ENCODE data around the gene OTUD7B.
"Not testable (repeated sequence)": the region's sequence is repeated elsewhere in the genome, so short reads cannot be mapped to it uniquely, and the experiment has no call there.

The OTUD7B gene

GRCh38 chr1:150010393-150011115 is at the start of gene OTUD7B:
Gene OTUD7B (minus strand): TSS chr1:150010726. CDS start chr1:149977510, 33,216 bp downstream.
- peak; percentile 62 to 63 for DNase-seq (ENCODE audit: low read depth in 1 of 2, low spot score in 1 of 2)

DNA sequence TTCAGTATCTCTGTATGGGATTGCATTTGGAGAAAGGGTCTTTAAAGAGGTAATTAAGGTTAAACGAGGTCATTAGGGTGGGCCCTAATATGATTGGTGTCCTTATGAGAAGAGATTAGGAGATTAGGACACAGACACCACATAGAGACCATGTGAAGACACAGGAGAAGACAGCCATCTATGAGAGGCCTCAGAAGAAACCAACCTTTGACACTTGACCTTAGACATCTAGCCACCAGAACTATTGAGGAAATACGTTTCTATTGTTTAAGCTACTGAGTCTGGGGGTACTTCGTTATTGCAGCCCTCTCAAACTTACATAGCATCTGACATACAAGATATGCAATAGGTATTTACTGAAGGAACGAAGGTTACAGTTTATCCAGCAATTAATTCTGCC is 49.7 kb upstream of the OTUD7B start:
- DNase-seq (ENCODE audit: low read depth in 1 of 2, low spot score in 1 of 2), result no peak

DNA sequence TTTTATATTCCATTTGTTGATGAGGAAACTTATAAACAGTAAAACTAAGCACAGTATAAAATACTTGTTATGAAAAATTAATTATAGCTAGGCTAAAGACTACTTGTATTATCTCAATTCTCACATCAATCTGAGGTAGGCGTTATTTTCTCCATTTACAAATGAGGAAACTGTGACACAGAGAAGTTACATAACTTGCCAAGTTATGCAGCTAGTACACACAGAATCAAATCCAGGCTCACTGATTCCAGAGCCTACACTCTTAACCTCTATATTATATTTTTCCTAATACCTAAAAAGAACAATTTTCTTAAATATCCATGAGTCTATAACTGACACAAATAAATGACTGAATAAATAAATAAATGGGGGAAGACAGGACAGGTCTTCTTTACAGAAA is 45.9 kb upstream of the OTUD7B start:
- DNase-seq (ENCODE audit: low read depth in 1 of 2, low spot score in 1 of 2), result no peak

DNA sequence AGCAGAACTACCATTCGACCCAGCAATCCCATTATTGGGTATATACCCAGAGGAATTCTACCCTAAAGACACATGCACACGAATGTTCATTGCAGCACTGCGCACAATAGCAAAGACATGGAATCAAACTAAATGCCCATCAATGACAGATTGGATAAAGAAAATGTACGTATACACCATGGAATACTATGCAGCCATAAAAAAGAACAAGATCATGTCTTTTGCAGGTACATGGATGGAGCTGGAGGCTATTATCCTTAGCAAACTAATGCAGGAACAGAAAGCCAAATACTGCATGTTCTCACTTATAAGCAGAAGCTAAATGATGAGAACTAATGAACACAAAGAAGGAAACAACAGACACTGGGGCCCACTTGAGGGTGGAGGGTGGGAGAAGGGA is 45.0 kb upstream of the OTUD7B start:
- DNase-seq (ENCODE audit: low read depth in 1 of 2, low spot score in 1 of 2), result not testable (repeated sequence)

GRCh38 chr1:150053926-150054325 is 43.4 kb upstream of the OTUD7B start:
- DNase-seq (ENCODE audit: low read depth in 1 of 2, low spot score in 1 of 2), result no peak

DNA sequence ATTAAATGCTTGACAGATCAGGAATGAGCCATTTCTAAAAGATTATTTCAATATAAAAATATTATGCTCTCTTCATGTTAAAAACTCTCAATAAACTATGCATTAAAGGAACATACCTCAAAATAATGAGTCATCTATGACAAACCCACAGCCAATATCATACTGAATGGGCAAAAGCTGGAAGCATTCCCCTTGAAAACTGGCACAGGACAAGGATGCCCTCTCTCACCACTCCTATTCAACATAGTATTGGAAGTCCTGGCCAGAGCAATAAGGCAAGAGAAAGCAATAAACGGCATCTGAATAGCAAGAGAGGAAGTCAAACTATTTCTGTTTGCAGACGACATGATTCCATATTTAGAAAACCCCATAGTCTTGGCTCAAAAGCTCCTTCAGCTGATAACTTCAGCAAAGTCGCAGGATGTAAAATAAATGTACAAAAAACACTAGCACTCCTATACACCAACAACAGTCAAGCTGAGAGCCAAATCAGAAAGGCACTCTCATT is 41.4 kb upstream of the OTUD7B start:
- not testable (repeated sequence) for DNase-seq (ENCODE audit: low read depth in 1 of 2, low spot score in 1 of 2)

DNA sequence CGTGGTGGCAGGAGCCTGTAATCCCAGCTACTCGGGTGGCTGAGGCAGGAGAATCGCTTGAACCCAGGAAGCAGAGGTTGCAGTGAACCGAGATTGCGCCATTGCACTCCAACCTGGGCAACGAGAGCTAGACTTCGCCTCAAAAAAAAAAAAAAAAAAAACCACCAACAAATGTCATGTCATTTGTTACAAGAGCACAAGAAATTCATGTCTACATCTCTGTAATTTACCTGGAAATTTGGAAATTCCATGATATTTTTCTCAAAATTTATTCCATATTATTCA is 40.5 kb upstream of the OTUD7B start:
- DNase-seq (ENCODE audit: low read depth in 1 of 2, low spot score in 1 of 2), result no peak

GRCh38 chr1:150049926-150050325 is 39.4 kb upstream of the OTUD7B start:
- DNase-seq (ENCODE audit: low read depth in 1 of 2, low spot score in 1 of 2), result no peak

DNA sequence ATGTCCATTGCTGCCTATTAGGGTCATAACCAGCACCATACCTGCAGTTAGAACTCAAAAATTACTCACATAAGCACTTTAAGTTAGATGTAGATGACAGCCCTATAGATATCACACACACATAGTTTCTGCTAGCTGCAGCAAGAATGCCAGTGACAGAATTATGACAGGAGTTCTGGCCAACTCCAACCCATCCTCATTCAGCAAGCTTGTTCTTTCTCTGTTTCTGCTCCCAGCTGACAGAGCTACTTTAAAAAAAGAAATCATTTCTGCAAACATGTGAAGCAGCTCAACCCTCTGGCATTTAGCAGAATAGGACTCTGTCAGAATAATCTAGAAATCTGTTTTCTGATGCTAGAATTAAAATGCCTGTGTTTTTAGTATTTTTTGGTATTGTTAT is 23.8 kb upstream of the OTUD7B start:
- no peak for DNase-seq (ENCODE audit: low read depth in 1 of 2, low spot score in 1 of 2)

DNA sequence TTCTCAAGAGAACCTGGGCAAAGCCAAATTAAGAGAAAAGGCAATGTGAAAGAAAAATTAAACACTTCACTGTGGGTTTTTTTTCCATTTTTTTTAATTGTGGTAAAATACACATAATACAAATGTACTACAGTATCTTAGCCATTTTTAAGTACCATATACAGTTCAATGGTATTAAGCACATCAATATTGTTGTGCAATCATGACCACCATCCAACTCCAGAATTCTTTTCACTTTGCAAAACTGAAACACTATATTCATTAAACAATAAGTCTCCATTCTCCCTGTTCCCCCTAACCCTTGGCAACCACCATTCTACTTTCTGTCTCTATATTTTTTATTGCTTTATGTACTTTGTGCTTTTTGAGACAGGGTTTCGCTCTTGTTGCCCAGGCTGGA is 17.8 kb upstream of the OTUD7B start:
- no peak for DNase-seq (ENCODE audit: low read depth in 1 of 2, low spot score in 1 of 2)

GRCh38 chr1:150024156-150024555 is 13.6 kb upstream of the OTUD7B start:
- no peak for DNase-seq (ENCODE audit: low read depth in 1 of 2, low spot score in 1 of 2)

- no peak for DNase-seq (ENCODE audit: low read depth in 1 of 2, low spot score in 1 of 2)
Measured at GRCh38 chr1:150022357-150022756, 11.8 kb upstream of the OTUD7B start.

DNA sequence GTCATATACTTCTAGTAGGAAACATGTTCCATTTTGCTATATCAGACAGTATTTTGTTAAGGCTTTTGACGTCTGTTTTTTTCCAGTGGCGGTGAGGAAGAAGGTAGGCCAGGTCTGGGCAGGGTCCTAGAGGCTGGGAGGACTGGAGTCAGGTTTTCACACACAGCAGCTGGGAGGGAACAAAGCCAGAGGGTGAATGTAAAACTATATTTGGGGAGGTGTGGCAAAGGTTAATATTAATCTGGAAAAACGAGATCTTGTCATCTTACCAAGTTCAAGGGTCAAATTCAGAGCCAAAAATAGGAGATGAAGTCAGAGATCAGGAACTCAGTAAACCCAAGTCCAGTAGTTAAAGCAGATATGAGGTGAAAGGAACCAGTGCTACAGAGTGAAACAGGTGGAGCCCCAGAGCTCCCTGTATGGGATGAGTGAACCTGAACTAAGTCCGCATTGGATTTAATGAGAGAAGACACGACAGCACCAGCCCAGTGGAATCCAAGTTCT is 10.7 kb upstream of the OTUD7B start:
- DNase-seq (ENCODE audit: low read depth in 1 of 2, low spot score in 1 of 2), result no peak

GRCh38 chr1:150020711-150021110 is 10.2 kb upstream of the OTUD7B start:
- DNase-seq (ENCODE audit: low read depth in 1 of 2, low spot score in 1 of 2), result no peak

- no peak for DNase-seq (ENCODE audit: low read depth in 1 of 2, low spot score in 1 of 2)
Measured at GRCh38 chr1:150018165-150018564, 7.6 kb upstream of the OTUD7B start.

- no peak for DNase-seq (ENCODE audit: low read depth in 1 of 2, low spot score in 1 of 2)
Measured at GRCh38 chr1:150017206-150017750, 6.8 kb upstream of the OTUD7B start.

DNA sequence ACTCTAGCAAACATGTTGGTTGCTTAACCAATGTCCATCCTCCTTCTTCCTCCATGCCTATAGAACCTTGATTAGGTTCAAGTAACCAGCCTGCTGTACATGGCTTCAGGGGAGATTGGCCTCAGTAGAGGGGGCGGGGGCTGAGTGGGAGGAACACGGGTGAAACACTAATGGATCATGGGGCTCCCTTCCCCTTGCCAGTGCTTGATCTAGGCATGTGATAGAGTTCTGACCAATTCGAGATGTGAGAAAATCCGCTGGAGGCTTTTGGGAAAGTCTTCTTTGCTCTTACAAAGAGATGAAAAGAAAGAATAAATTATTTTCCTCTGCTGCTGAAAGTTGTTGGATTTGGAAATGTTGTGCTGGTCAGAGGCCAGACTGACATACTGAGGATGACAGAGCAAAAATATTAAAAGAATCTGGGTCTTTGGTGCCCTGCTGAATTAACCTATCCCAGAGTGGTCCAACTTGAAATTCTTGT is 5.2 kb upstream of the OTUD7B start:
- DNase-seq (ENCODE audit: low read depth in 1 of 2, low spot score in 1 of 2), result no peak

DNA sequence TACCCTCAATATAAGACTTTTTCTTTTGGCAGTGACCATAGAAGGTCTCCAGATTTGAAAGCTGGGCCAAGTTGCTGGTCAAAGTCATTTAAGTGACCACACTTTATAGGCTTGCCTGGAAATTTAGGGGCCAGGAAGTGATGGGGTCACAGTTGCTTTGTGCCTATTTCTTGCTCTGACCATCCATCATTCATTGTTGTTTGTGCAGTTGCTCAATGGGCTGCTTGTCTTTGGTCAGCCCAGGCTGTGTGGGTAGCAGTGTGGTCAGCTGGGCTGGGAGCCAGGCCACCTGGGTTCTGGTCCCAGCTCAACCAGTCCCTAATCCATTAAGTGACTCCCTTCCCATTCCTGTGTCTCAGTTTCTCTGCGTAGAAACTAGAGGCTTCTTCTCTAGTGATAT is 2.1 kb upstream of the OTUD7B start:
- DNase-seq (ENCODE audit: low read depth in 1 of 2, low spot score in 1 of 2), result no peak

DNA sequence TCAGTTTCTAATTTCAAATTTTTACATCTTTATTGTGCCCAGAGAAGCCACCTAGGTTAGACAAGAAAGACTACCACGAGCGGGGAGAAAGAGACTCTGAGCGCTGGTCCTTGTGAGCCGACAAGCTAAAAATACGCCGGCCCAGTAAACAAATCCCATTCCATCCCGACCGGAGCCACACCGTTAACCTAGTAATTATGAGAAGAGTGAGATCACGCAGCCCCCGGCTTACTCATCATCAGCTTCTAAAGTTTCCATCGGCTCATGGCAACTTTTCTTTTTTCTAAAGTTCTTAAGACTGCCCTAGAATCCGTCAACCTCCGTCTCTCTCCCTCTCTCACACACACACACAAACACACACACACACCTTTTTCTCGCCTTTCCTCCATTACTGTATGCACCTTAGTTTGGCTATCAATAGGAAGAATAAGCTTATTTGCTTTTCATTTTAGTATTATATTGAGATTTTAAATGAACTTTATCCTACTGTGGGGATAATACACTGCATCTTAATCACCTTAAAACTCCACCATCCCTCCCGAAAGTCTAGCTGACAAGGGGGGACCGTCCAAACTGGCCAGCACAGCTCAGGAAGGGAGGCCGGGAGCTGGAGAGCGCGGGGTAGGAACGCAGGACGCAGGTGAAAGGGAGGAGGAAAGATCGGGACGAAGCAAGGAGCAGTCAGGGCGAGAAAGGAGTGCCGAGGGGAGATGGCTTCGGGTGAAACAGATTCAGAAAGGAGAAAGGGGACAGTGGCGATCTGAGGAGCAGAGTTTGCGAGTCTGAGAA is 728 bp downstream of the OTUD7B start:
- peak; percentile 33 to 66 for DNase-seq (ENCODE audit: low read depth in 1 of 2, low spot score in 1 of 2)

GRCh38 chr1:150008699-150009098 is 1.8 kb downstream of the OTUD7B start:
- no peak for DNase-seq (ENCODE audit: low read depth in 1 of 2, low spot score in 1 of 2)

DNA sequence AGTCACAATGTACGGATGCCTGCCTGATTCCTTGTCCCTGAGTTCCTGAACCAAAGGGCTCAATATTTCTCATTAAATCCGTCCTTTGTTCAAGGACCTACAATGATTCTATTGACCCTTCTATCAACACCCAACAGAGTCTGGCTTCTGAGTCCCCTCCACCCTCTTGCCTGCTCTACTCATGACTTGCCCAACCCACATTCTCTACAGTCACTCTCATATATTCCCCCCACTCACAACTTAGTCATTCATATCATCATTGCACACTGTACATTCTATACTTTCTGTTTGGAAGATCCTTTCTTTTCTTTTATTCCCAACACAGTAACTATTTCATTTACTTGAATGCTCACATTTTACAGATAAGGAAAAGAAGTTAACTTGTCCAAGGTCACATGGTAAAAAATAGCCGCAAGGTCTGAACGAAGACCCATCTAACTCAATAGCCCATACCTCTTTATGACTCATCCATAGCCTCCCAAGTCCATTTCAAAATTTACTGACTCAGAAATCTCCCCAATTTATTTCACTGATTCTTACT is 3.6 kb downstream of the OTUD7B start:
- DNase-seq (ENCODE audit: low read depth in 1 of 2, low spot score in 1 of 2), result peak in 1 of 2 donors; percentile 25

DNA sequence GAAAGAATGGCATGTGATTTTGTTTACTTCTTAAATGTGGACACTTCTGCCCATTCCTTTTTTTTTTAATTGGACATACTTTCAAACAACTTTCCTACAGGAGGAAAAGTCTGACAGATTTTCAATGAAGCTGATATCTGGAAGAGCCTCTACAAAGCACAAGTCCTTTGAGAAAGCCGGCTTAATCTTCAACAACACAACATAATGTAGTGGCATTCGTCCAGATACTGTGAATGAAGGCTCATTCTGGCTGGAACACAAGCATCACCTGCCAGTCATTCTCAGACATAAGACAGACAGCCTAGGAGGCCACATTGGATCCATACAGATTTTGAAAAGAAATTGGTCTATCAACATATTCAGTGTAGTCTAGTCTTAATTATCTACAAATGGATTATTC is 4.9 kb downstream of the OTUD7B start:
- no peak for DNase-seq (ENCODE audit: low read depth in 1 of 2, low spot score in 1 of 2)

Data from activated CD4-positive, alpha-beta T cell treated with anti-CD3 and anti-CD28 coated beads, Interleukin-2, amount 50 U/mL, for 24 hours (primary cell).